Measurements from ENCODE around the gene TACR2. TPM values are rescaled to one million over a fixed set of nuclear protein-coding genes. Genes with fewer than 3 reads are reported as not detected.
A peak's percentile ranks its signal among the peaks of the same experiment; 100 is the strongest.

TACR2 gene
- not detected in 2 replicates for total RNA-seq

DNA sequence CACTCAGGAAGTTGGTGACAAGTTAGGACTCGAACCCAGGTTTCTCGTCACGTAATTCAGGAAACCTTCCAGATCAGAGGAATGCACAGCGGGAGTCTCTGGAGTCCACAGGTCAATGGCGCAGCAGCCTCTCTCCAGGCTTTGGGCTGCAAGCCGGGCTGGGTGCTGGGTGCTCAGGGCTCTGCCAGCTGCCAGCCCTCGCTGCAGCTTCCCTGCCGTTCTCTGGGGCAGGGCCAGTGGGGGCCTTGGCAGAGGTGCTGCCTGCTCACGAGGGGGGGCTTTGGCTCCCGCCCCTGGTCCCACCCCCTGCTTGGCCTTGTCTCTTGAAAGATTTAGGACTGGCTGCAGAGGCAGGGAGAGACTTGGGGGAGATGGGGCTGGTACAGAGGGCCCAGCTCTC, at the start of gene TACR2:
TACR2 (minus strand) TSS at position 224 of the 400 bp plus-strand sequence. CDS start 595 bp downstream, outside the sequence.
- no peak within 1 kb of the TSS for H3K4me3 Mint-ChIP-seq
- H3K9me3 Mint-ChIP-seq = no peaks in the 10 kb centered on the region
- intact Hi-C loops (cut with micrococcal nuclease) = no loop called here
- no peaks in the 10 kb centered on the region for H3K27me3 Mint-ChIP-seq (ENCODE audit: insufficient read depth)
- no peak within 1 kb of the TSS for H3K27ac Mint-ChIP-seq
- no peaks in the 10 kb centered on the region for H3K36me3 Mint-ChIP-seq (ENCODE audit: low read depth)
- no peak for DNase-seq (ENCODE audit: low spot score)
- no peaks in the 10 kb centered on the region for H3K4me1 Mint-ChIP-seq (ENCODE audit: low read depth)

DNA sequence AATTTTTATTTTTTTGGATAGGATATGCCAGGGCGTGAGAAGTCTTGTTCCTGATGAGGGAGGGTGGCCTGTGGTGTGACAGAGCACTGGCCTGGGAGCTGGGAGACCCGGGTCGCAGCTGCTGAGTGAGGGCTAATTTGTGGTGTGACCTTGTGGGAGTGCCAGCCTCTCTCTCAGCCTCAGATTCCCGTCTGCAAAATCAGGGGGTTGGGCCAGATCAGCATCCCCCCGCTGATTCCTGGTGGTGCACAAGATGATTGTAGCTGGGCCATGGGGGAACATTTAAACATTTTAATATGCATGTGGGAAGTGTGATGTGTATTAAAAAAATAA, 49.4 kb upstream of the TACR2 start:
- intact Hi-C loops (cut with micrococcal nuclease) = no loop called here
- Mint-ChIP-seq H3K27me3 (ENCODE audit: insufficient read depth) (peaks cover 7% of the 10 kb centered on the region), H3K27ac (no peak overlapping the region), H3K4me3 (peak overlapping the region; percentile 15), H3K9me3 (no peaks in the 10 kb centered on the region), H3K36me3 (ENCODE audit: low read depth) (no peaks in the 10 kb centered on the region), H3K4me1 (ENCODE audit: low read depth) (peaks cover 50% of the 10 kb centered on the region)
- DNase-seq (ENCODE audit: low spot score) = no peak

DNA sequence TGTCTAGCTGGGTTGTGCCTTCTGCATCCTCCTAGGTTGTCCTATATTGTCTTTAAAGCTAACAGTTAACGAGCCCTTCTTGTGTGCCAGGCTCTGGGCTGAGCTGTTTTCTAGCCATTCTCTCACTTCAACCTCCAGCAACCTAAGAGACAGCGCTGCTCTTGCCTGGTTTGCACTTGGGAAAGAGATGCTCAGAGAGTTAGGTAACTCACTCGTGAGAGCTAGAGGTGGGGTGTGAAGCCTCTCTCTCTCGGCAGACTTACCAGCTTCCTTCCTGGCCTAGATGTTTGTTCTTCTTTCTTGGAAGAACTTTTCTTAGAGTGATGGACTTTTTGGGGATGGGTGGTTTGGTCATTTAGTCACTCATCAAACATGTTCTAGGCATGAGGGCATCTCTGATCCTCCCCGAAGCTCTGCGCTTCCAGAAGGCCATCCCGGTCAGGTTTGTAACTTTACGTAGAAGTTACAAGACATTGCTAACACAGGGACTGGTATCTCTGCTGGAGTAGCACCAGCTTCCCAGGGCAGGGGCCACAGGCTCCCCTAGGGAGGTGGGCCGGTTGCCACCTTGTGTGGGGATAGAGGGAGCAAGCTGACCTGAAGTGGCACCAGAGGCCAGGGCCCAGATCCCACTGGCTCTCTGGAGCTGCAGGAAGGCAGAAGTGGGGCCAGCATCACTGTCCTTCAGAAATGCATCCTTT, 48.9 kb upstream of the TACR2 start:
- Mint-ChIP-seq H3K36me3 (ENCODE audit: low read depth) (no peaks in the 10 kb centered on the region), H3K27ac (peak overlapping the region; percentile 82), H3K27me3 (ENCODE audit: insufficient read depth) (peaks cover 7% of the 10 kb centered on the region), H3K4me1 (ENCODE audit: low read depth) (peaks cover 50% of the 10 kb centered on the region), H3K9me3 (no peaks in the 10 kb centered on the region), H3K4me3 (peak overlapping the region; percentile 15)
- no peak for DNase-seq (ENCODE audit: low spot score)
- intact Hi-C loops (cut with micrococcal nuclease) = no loop called here

DNA sequence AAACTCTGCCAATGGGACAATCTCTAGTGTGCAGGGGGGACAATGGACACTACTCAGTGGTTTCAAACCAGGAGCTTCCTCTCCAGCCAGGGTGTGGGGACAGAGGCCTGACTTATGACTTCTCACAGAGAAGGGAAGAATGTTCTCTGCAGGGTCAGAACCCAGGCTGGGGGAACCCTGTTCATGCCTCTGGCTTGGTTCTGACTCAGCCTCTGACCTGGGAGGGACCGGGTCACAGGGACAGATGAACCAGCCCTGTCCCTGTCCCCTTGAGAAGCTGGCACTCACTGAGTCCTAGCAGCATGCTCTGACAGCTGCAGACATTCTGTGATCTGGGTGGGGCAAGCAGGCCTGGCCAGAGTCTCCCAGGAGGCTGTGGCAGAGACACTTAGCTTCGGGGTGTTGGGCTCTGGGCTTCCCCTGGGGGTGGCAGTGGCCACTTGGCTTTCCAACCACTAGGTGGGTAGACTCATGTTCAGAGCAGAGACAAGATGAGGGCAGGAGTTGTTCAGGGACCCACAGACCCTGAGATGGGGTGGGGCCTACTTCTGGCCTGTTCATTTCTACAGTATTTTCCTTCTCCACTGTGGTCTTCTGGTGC, 48.2 kb upstream of the TACR2 start:
- peak overlapping the region; percentile 82 for H3K27ac Mint-ChIP-seq

DNA sequence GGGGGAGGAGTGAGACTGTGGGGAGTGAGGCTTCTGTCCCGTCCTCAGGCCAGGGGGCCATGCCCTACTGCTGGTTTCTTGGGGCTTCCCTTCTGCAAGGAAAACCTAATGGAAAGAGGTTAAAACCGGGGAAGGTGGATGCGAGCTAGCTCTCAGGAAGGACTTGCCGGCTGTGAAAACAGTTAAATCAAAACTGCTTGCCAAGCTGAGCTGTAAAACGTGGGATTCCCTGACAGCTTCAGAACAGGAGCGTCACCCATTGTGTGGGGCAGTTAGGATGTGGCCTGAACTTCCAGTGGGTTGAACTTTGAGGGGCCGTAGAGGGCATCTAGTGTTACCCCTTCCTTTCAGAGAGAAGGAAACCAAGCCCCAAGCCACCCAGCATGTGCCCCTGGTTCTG, 47.7 kb upstream of the TACR2 start:
- DNase-seq (ENCODE audit: low spot score) = no peak
- Mint-ChIP-seq H3K4me1 (ENCODE audit: low read depth) (peaks cover 50% of the 10 kb centered on the region), H3K36me3 (ENCODE audit: low read depth) (no peaks in the 10 kb centered on the region), H3K27me3 (ENCODE audit: insufficient read depth) (no peaks in the 10 kb centered on the region), H3K4me3 (no peak overlapping the region), H3K27ac (peak overlapping the region; percentile 82), H3K9me3 (no peaks in the 10 kb centered on the region)
- intact Hi-C loops (cut with micrococcal nuclease) = no loop called here

More for the DNA sequence above, 48.2 kb upstream of the TACR2 start:
- Mint-ChIP-seq H3K4me3 (peak overlapping the region; percentile 49), H3K27me3 (ENCODE audit: insufficient read depth) (peaks cover 2% of the 10 kb centered on the region), H3K9me3 (no peaks in the 10 kb centered on the region), H3K4me1 (ENCODE audit: low read depth) (peaks cover 50% of the 10 kb centered on the region), H3K36me3 (ENCODE audit: low read depth) (no peaks in the 10 kb centered on the region)
- DNase-seq (ENCODE audit: low spot score) = no peak
- intact Hi-C loops (cut with micrococcal nuclease) = no loop called here

DNA sequence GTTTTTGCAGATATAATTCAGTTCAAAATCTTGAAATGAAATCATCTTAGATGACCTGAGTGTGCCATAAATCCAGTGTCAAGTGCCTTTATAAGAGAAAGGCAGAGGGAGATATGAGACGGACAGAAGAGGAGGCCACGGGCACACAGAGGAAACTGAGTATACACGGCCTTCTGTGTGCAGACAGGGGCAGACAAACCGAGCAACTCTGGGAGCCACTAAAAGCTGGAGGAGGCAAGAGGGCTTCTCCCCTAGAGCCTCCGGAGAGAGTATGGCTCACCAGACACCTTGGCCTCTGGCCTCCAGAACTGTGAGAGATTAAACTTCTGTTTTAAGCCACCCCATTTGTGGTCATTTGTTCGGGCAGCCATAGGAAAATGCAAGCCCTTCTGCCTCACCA, 47.2 kb upstream of the TACR2 start:
- H3K4me1 Mint-ChIP-seq (ENCODE audit: low read depth) = peaks cover 50% of the 10 kb centered on the region
- peak overlapping the region; percentile 29 for H3K27ac Mint-ChIP-seq

DNA sequence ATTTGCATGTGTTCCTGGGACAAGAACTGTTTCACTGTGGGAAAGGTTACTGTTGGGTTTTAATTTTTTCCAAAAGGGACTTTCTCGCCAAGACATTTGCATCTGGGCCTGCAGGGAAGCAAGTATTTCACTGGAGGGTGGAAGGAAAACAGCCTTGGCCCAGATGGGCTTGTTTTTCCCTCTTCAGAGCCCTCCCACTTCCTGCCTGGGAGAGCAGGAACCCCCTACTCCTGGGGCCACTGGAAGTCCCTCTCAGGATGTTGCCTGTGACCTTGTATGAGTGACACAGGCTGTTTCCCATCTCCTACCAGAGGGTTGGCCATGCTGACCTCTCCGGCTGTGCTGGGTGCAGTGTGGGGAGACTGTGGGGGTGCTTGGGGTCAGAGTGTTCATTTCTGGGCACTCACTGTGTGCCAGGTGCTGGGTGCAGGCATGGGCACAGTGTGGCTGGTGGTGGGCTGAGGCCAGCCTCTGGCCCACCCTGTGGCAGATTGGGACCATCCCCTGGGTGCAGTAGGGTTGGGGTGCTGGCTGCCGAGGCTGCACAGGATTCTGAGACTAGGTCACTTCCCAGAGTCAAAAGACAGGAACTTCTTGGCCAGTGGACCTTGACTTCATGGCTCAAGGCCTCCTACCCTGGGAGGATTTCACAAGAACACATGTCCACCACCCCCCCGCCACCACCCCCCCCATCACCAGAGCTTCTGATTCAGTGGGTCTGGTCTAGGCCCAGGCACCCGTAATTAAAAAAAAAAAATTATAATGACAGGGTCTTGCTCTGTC, 44.7 kb upstream of the TACR2 start:
- DNase-seq (ENCODE audit: low spot score) = no peak
- intact Hi-C loops (cut with micrococcal nuclease) = no loop called here
- Mint-ChIP-seq H3K4me3 (no peak overlapping the region), H3K27ac (no peak overlapping the region), H3K27me3 (ENCODE audit: insufficient read depth) (no peaks in the 10 kb centered on the region), H3K4me1 (ENCODE audit: low read depth) (peaks cover 48% of the 10 kb centered on the region), H3K9me3 (no peaks in the 10 kb centered on the region), H3K36me3 (ENCODE audit: low read depth) (no peaks in the 10 kb centered on the region)

More for the DNA sequence above, 47.2 kb upstream of the TACR2 start:
- no peak for DNase-seq (ENCODE audit: low spot score)
- Mint-ChIP-seq H3K4me3 (no peak overlapping the region), H3K36me3 (ENCODE audit: low read depth) (no peaks in the 10 kb centered on the region), H3K9me3 (no peaks in the 10 kb centered on the region), H3K27me3 (ENCODE audit: insufficient read depth) (no peaks in the 10 kb centered on the region)
- intact Hi-C loops (cut with micrococcal nuclease) = no loop called here

DNA sequence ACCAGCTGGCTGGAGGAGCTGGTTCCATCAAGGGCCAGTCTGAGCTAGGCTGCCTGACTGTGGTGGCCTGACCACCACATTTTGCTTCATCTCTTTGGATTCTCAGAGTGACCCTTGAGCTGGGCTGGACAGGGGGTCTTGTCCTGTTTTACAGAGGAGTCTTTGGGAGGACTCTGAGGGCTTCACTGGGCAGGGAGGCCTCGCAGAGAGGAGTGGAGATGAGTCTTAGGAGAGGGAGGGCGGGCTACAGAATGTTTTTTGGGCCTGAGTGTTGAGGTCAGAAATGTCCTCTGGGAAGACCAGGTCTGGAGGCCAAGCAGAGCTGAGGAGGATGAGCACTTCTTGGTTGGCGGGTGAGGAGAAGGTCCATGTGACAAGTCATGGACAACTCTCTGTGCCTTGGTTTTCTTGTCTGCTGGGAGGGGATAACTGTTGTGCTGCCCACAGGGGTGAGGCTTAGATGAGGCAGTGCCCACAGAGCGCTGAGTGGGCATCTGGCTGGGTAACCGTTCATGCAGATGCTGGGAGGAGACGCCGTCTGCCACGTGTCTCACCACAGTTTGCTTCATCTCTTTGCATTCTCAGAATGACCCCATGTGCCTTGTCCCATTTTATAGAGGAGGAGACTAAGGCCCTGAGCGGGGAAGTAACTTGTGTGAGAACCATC, 44.0 kb upstream of the TACR2 start:
- no peak overlapping the region for H3K4me3 Mint-ChIP-seq
- intact Hi-C loops (cut with micrococcal nuclease) = no loop called here
- H3K27ac Mint-ChIP-seq = no peak overlapping the region
- no peaks in the 10 kb centered on the region for H3K9me3 Mint-ChIP-seq
- no peak for DNase-seq (ENCODE audit: low spot score)
- H3K4me1 Mint-ChIP-seq (ENCODE audit: low read depth) = peaks cover 41% of the 10 kb centered on the region
- H3K36me3 Mint-ChIP-seq (ENCODE audit: low read depth) = no peaks in the 10 kb centered on the region
- H3K27me3 Mint-ChIP-seq (ENCODE audit: insufficient read depth) = no peaks in the 10 kb centered on the region

DNA sequence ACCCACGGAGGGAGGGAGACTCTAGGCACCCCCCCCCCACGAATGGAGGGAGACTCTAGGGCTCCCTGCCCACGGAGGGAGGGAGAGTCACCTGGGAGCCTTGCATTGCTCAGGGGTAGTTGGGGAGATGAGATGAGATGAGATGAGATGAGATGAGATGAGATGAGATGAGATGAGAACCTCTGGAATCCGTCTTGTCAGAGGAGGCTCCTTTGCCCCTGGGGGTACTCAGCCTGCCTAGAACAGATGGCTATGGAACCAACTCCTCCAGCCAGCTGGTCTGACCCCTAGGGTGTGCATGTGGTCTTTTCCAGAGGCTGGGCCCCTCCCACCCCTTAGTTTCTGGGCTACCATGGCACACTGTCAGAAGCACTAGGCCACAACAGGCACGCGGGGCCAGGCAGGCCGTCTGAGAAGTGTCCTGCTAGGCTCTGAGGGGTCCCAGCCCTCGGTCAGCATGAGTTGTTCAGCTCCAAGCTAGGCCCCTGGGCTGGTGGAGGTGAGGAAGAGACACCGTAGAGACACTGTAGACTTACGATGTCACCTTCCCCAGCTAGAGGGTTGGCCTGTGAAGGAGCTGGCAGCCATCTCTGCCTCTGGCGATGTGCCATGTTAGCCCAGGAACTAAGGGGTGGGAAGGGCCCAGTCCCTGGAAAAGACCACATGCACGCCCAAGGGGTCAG, 43.3 kb upstream of the TACR2 start:
- Mint-ChIP-seq H3K36me3 (ENCODE audit: low read depth) (no peaks in the 10 kb centered on the region), H3K4me3 (no peak overlapping the region), H3K27ac (no peak overlapping the region), H3K4me1 (ENCODE audit: low read depth) (peaks cover 39% of the 10 kb centered on the region), H3K27me3 (ENCODE audit: insufficient read depth) (no peaks in the 10 kb centered on the region), H3K9me3 (no peaks in the 10 kb centered on the region)
- DNase-seq (ENCODE audit: low spot score) = no peak
- intact Hi-C loops (cut with micrococcal nuclease) = no loop called here

DNA sequence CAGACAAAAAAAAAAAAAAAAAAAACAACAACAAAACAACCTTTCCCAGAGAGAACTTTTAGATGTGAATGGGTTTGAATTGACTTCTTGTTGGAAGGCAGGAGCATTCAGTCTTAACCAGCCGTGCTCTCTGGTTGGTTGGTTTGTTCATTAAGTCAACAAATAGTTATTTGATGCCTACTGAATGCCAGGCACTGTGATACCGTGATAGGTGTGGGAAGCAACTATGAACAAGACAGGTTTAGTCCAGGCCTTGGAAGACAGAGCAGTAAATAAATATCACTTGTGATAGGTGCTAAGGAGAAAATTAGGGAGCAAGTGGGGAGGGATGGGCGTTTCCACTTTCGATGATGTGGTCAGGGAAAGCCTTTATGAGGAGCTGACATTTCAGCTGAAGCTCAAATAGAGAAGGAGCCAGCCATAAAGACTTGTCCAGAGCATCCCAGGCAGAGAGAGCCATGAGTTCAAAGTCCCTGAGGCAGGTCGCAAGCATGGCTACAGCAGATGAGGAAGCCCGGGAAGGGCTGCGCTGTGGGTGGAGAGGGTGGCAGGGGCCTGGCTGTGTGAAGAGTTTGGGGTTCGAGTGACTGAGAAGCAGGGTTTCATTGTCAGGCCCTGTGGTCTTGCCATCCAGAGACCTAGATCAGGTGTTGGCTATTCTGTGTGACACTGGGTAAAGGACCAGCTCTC, 42.5 kb upstream of the TACR2 start:
- Mint-ChIP-seq H3K4me1 (ENCODE audit: low read depth) (peaks cover 31% of the 10 kb centered on the region), H3K36me3 (ENCODE audit: low read depth) (no peaks in the 10 kb centered on the region), H3K4me3 (no peak overlapping the region), H3K9me3 (no peaks in the 10 kb centered on the region), H3K27me3 (ENCODE audit: insufficient read depth) (no peaks in the 10 kb centered on the region), H3K27ac (no peak overlapping the region)
- DNase-seq (ENCODE audit: low spot score) = no peak
- intact Hi-C loops (cut with micrococcal nuclease) = no loop called here

DNA sequence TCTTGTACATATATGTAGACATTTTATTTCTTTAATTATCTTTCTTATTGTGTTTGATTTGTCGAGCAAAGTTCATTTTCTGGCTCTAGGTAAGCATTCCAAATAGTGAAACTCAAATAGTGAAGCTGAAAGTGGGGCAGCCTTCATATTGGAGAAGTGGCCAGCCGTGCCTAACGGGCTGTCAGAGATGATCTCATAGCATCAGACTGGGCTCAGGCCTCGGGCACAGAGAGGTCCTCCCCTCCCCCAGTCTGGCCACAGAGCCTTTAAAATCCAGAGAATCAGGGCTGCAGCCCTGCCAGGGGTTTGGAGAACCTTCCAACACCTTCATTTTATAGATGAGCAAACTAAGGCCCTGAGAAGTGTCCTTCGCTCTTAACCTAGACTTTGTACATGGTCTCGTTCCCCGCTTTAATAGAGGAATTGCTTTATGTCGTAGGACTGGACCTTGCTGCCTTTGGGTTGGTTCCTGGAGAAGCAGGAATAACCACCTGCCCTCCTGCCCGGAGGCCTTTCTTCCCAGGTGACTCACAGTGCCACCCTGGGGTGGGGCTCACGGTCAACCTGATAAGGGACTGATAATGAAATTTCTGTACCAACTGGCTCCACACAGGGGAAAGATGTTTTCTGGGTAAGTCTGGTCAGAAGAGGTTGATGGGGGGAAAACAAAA, 41.8 kb upstream of the TACR2 start:
- no peak for DNase-seq (ENCODE audit: low spot score)
- Mint-ChIP-seq H3K4me3 (no peak overlapping the region), H3K36me3 (ENCODE audit: low read depth) (no peaks in the 10 kb centered on the region), H3K9me3 (no peaks in the 10 kb centered on the region), H3K27ac (no peak overlapping the region), H3K4me1 (ENCODE audit: low read depth) (peaks cover 25% of the 10 kb centered on the region), H3K27me3 (ENCODE audit: insufficient read depth) (peaks cover under 1% of the 10 kb centered on the region)
- intact Hi-C loops (cut with micrococcal nuclease) = no loop called here

Data from activated T-helper 1 cell treated with anti-CD3 and anti-CD28 coated beads, Interleukin-12 subunit alpha, Interleukin-12 subunit beta, Interleukin-2, Interleukin-4 antibody, amounts not matched to agents 30 ng/mL and 10 ng/mL and 1 ng/mL, durations not matched to agents 14 hours and 24 hours and 36 hours (primary cell).